SHP77 treated with DMSO at 0.1 percent for 48 hours (cell line): ENCODE measurements around the gene PBX4.

Experiments
- DNase-seq: peaks from one replicate; lab custom pipeline; 2025; lab: John Stamatoyannopoulos, UW

The PBX4 gene

GRCh38 chr19:19588546-19588945 lies 29.9 kb downstream of the PBX4 start:
- DNase-seq, result no peak

- no peak for DNase-seq
Measured at GRCh38 chr19:19587771-19588170, 30.7 kb downstream of the PBX4 start.

GRCh38 chr19:19584356-19584755 lies 34.1 kb downstream of the PBX4 start:
- DNase-seq, result no peak

- DNase-seq, result no peak
Measured at GRCh38 chr19:19582471-19582870, 36.0 kb downstream of the PBX4 start.

GRCh38 chr19:19581391-19581790 lies 37.1 kb downstream of the PBX4 start:
- DNase-seq, result no peak

- DNase-seq, result no peak
Measured at GRCh38 chr19:19580418-19580817, 38.1 kb downstream of the PBX4 start.

GRCh38 chr19:19579533-19580361 lies 38.7 kb downstream of the PBX4 start:
- DNase-seq, result no peak

- no peak for DNase-seq
Measured at GRCh38 chr19:19578252-19578651, 40.2 kb downstream of the PBX4 start.

- no peak for DNase-seq
Measured at GRCh38 chr19:19575411-19575810, 43.1 kb downstream of the PBX4 start.

GRCh38 chr19:19571071-19571786 lies 47.3 kb downstream of the PBX4 start:
- DNase-seq, result no peak

GRCh38 chr19:19570571-19570970 lies 47.9 kb downstream of the PBX4 start:
- no peak for DNase-seq

- no peak for DNase-seq
Measured at GRCh38 chr19:19568802-19569756, 49.4 kb downstream of the PBX4 start.

GRCh38 chr19:19567391-19567790 lies 51.1 kb downstream of the PBX4 start:
- no peak for DNase-seq

GRCh38 chr19:19566306-19566705 lies 52.2 kb downstream of the PBX4 start:
- DNase-seq, result no peak

- no peak for DNase-seq
Measured at GRCh38 chr19:19563348-19563848, 55.1 kb downstream of the PBX4 start.

- no peak for DNase-seq
Measured at GRCh38 chr19:19562665-19563347, 55.7 kb downstream of the PBX4 start.

- DNase-seq, result no peak
Measured at GRCh38 chr19:19561946-19562664, 56.4 kb downstream of the PBX4 start.

GRCh38 chr19:19559931-19560330 lies 58.6 kb downstream of the PBX4 start:
- no peak for DNase-seq

GRCh38 chr19:19558636-19559035 lies 59.9 kb downstream of the PBX4 start:
- no peak for DNase-seq

GRCh38 chr19:19558055-19558454 lies 60.4 kb downstream of the PBX4 start:
- no peak for DNase-seq
